T-helper 1 cell treated with Interleukin-12 subunit alpha and Interleukin-12 subunit beta and Interleukin-4 antibody, amounts not matched to agents 30 ng/mL and 1 ng/mL, for 36 hours (primary cell): ENCODE measurements around the gene CACNA2D3. TPM values are rescaled to one million over a fixed set of nuclear protein-coding genes. Genes with fewer than 3 reads are reported as not detected.

ENCODE experiments used
- intact Hi-C: fragments of 100-400 bp; cut with micrococcal nuclease; formaldehyde crosslinking; loops from one replicate; pipeline ENCODE4 v1.15.1; 2024
- total RNA-seq: library from RNA; stranded (reverse); gene quantifications from 2 replicates; pipeline ENCODE4 v1.2.3, GENCODE V29; 2022

The CACNA2D3 gene
- total RNA-seq, 1 donor from 2014 or later, result not detected

- intact Hi-C loops, result no loop called here
Observed at GRCh38 chr3:54986294-54986693, 863.9 kb downstream of the CACNA2D3 start.

- intact Hi-C loops, result no loop called here
Observed at GRCh38 chr3:54987719-54988118, 865.4 kb downstream of the CACNA2D3 start.

- intact Hi-C loops, result no loop called here
Observed at GRCh38 chr3:54988302-54988837, 866.0 kb downstream of the CACNA2D3 start.

DNA sequence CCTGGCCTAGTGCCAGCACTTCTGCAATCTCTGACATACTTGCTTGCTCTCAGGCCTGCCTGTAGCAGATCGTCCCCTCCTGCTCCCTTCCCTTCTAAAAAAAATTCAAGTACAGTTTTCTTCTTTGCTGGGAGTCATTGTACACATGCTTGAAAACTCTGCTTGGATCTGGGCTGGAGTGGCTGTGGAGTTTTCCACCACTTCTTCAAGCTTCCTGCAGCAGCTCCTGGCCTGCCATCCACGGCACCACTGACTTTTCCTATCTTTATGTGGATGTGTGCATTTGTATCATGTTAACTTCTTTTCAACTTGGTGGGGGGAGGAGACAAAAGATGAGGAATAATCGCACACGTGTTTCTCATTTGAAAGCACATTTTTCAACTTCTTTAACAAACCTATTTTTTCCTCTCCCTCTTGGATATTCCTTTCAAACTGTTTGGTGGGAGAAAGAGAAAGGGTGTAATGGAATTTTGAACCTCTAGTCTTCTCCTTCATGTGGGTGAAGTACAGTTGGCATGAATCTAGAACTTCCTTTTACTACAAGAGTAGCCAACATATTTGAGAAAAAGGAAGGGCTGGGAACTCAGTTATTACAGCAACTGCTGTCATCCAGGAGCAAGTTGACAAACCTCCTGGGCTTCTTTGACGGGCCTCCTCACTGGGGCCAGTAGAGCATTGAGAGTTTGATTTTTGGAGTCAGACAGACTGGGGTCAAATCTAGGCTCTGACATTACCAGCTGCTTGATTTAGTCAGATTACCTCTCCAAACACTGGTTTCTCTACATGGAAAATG is 866.7 kb downstream of the CACNA2D3 start:
- intact Hi-C loops, result no loop called here

DNA sequence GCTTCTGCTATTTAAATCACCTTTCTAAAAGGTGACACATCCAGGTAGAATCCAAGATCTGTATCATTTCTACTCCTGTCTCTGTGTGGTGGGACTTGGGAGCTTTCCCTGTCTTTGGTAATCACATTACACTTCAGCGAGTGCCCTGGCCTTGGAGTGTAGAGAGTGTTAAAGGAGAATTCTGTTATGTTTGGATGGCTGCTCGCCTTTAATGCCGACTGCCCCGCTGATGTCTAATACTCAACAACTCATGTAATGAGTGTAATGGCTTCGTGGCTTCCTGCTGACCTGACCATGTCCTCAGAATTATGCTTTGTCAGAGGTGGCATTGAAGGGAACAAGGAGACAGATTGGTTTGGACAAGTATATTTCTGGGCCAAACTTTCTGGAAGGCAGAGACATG is 871.8 kb downstream of the CACNA2D3 start:
- intact Hi-C loops, result no loop called here

GRCh38 chr3:54999159-54999558 is 876.8 kb downstream of the CACNA2D3 start:
- intact Hi-C loops, result no loop called here

DNA sequence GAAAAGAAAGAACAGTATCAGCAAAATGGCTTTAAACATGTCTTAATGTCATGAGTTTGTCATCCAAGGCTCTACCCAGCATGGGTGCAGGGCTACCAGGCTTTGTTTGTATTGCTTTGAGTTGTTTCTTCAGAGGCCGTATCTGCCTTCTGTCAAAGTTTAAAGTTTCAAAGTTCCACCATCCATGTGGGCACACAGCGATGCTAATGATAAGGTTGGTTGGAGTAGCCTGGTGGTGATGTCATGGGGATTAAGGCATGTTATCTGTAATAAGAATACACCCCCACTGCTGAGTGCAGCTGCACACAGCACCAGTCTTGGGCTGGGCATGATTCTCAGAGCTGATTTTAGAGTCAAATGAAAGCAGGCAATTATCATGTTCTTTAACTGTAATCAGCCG is 877.5 kb downstream of the CACNA2D3 start:
- intact Hi-C loops, result no loop called here

GRCh38 chr3:55000546-55000945 is 878.2 kb downstream of the CACNA2D3 start:
- intact Hi-C loops, result no loop called here

GRCh38 chr3:55000953-55001352 is 878.6 kb downstream of the CACNA2D3 start:
- intact Hi-C loops, result no loop called here

GRCh38 chr3:55002416-55002930 is 880.1 kb downstream of the CACNA2D3 start:
- intact Hi-C loops, result no loop called here

DNA sequence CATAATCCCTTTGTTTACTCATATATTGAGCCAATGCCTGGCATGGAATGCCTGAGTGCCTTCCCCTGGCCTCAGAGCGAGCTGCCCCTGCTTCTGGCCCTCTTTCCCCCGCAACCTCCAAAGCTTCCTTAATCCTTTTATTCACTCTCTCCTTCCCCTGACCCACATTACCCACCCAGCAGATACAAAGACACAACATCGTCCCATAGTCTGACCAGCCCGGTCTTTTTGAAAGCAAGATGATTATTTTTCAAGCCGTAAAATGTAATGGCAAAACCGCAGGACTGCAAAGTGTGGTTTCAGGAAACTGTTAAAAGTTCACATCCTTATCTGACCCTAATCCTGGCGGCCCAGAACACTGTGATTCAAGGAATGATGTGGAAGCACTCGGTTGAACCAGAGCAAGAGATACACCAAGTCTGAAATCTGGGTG is 883.9 kb downstream of the CACNA2D3 start:
- intact Hi-C loops, result no loop called here

GRCh38 chr3:55007971-55008370 is 885.6 kb downstream of the CACNA2D3 start:
- intact Hi-C loops, result no loop called here

- intact Hi-C loops, result no loop called here
Observed at GRCh38 chr3:55009372-55009771, 887.0 kb downstream of the CACNA2D3 start.

DNA sequence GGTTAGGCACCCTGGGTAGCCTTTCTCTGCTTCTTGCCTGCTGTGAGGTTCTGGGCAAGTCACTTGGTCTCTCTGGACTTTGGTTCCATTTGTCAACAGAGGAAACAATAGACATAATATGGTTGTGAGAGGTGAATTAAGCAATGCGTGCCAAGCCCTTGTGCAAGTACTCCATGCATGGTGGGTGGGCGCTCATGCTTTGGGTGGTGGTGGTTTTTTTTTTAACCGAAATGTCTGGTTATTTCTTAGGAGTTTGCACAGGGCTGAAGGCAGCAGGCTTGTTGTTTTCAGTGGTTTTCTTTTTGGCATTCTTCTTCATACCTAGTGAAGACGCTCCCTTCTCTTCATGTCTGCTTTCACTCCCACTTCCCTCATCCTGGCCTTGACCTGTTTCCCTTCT is 889.7 kb downstream of the CACNA2D3 start:
- intact Hi-C loops, result no loop called here

DNA sequence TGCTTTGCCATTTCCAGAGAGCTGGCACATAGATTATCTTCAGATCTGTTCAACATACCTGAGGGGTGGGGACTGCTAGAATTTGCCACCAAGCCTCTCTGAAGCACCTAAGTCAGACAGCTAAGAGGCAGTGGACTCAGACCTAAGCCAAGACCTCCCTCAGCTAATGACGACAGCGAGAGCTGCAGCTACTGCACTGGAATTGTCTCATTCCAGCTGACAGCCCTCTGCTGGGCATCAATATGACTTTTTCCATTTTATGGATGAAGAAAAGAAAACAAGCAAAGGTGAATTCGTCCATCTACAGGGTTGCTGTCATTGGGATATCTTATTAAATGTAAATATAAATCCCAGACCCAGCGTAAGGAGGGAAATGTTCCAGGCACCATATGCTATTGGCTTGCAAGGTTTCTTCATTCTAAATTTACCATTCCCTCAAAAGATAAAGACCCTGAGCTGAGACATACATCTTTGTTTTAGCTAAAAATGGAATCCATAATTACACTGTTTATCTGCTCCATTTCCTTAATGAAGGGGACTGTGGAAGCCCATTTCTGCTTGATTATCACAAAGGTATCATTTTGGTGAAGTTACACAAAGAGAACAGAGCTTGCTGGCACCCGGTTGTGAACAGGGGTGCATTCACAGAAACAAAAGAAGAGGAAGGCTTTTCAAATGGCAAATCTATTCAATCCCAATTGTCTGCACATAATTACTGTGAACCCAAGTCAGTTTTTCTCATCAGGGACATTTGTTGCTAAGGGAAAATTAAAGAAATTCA is 891.0 kb downstream of the CACNA2D3 start:
- intact Hi-C loops, result no loop called here

GRCh38 chr3:55014081-55014480 is 891.7 kb downstream of the CACNA2D3 start:
- intact Hi-C loops, result no loop called here

DNA sequence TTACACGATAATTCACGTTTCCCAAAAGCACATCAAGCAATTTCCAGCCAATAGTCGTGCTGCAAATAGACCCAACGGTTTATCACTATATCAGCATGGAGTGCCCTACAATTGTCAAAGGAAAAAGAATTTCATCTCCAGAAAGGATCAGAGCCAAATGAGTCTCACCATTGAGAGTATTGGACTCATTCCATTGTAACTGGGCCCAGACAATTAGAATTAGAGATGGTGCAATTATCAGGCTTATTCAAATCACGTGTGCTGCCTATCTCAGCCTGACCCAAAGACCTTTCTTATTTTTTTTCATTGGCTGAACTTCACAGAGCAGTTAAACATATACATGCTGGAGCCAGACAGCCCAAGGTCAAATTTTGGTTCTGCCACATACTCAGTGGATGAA is 892.6 kb downstream of the CACNA2D3 start:
- intact Hi-C loops, result no loop called here

- intact Hi-C loops, result no loop called here
Observed at GRCh38 chr3:55017876-55018275, 895.5 kb downstream of the CACNA2D3 start.

DNA sequence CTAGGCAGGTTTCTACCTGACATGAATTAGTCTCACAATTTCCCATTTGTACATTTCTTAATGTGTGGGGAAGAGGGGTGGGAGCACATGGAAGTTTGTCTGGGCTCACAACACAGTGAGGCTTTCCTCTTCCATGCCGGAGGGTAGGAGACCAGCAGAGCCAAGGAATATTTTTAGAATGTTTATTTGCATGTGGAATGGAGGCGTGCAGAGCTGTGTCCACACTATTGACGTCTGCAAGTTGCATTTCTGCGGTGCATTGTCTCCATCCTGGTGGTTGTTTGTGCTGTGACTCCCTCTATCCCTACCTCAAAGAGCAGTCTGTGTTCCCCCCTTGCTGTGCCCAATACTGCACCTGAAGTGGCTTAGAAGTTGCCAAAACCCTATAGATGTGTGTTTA is 908.6 kb downstream of the CACNA2D3 start:
- intact Hi-C loops, result no loop called here

- intact Hi-C loops, result no loop called here
Observed at GRCh38 chr3:55036883-55037577, 914.7 kb downstream of the CACNA2D3 start.

DNA sequence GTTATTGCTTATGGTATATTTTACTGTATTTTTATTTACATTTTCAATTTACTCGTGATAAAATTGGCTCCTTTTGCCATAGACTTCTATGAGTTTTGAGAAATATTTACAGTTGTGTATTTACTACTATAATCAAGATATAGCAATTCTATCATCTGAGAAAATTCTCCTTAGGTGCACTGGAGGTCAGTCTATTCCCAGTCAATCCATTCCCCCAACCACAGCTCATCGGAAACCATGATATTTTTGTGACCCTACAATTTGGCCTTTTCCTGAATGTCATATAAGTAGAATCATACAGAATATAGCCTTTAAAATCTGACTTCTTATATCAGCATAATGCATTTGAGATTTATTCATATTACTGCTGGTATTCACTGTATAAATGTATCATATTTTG is 920.2 kb downstream of the CACNA2D3 start:
- intact Hi-C loops, result no loop called here

GRCh38 chr3:55044486-55044885 is 922.1 kb downstream of the CACNA2D3 start:
- intact Hi-C loops, result no loop called here
